HepG2 (cell line): ENCODE data around the gene NOSIP. TPM values are rescaled to one million over a fixed set of nuclear protein-coding genes. Genes with fewer than 3 reads are reported as not detected.
A peak's percentile ranks its signal among the peaks of the same experiment; 100 is the strongest.

Source experiments
- EHMT2 ChIP-seq: fragments of 200-600 bp; sonication (generic); IDR thresholded peaks from 2 replicates; pipeline ENCODE4 v1.7.0; 2017; ENCODE audit warnings: antibody characterized with exemption, low read depth, low read length, borderline replicate concordance
- FOXK1 ChIP-seq: sonication (generic); formaldehyde crosslinking; IDR thresholded peaks from 2 replicates; pipeline ENCODE4 v1.4.0; 2020; ENCODE audit warnings: low read depth, missing genetic modification reagents, borderline replicate concordance
- GATA4 ChIP-seq: sonication (generic); IDR thresholded peaks from 2 replicates; pipeline ENCODE4 v1.6.1; 2016; ENCODE audit warnings: antibody characterized with exemption, low read depth, borderline replicate concordance
- GFI1 ChIP-seq: sonication (generic); formaldehyde crosslinking; IDR thresholded peaks from 2 replicates; pipeline ENCODE4 v1.5.0; 2020; ENCODE audit warnings: missing genetic modification reagents, mild to moderate bottlenecking, borderline replicate concordance
- GLI4 ChIP-seq: sonication (generic); formaldehyde crosslinking; IDR thresholded peaks from 2 replicates; pipeline ENCODE4 v1.5.1; 2020; ENCODE audit warnings: missing genetic modification reagents, mild to moderate bottlenecking, moderate library complexity, borderline replicate concordance
- HOXA3 ChIP-seq: sonication (generic); formaldehyde crosslinking; IDR thresholded peaks from 2 replicates; pipeline ENCODE4 v1.5.0; 2020; ENCODE audit warnings: missing genetic modification reagents
- KDM5A ChIP-seq: fragments of 200-600 bp; sonication (generic); IDR thresholded peaks from 2 replicates; pipeline ENCODE4 v1.7.0; 2018; ENCODE audit warnings: antibody characterized with exemption, mild to moderate bottlenecking, low read length, borderline replicate concordance
- NFKB2 ChIP-seq: sonication (generic); formaldehyde crosslinking; IDR thresholded peaks from 2 replicates; pipeline ENCODE4 v1.4.0; 2020; ENCODE audit warnings: missing genetic modification reagents, borderline replicate concordance
- PAX8 ChIP-seq: sonication (generic); formaldehyde crosslinking; IDR thresholded peaks from 2 replicates; pipeline ENCODE4 v1.8.0; 2022; ENCODE audit warnings: mild to moderate bottlenecking, missing genetic modification reagents, borderline replicate concordance
- ZNF160 ChIP-seq: sonication (generic); formaldehyde crosslinking; IDR thresholded peaks from 2 replicates; pipeline ENCODE4 v1.8.0; 2022; ENCODE audit warnings: mild to moderate bottlenecking, inconsistent platforms, missing genetic modification reagents
- ZNF230 ChIP-seq: sonication (generic); formaldehyde crosslinking; IDR thresholded peaks from 2 replicates; pipeline ENCODE4 v1.4.0; 2020; ENCODE audit warnings: mild to moderate bottlenecking, missing genetic modification reagents
- ZNF333 ChIP-seq: sonication (generic); formaldehyde crosslinking; IDR thresholded peaks from 2 replicates; pipeline ENCODE4 v1.4.0; 2020; ENCODE audit warnings: mild to moderate bottlenecking, missing genetic modification reagents, borderline replicate concordance
- ZNF557 ChIP-seq: sonication (generic); formaldehyde crosslinking; IDR thresholded peaks from 2 replicates; pipeline ENCODE4 v1.4.0; 2020; ENCODE audit warnings: missing genetic modification reagents
- ZNF776 ChIP-seq: sonication (generic); formaldehyde crosslinking; IDR thresholded peaks from 2 replicates; pipeline ENCODE4 v1.4.0; 2020; ENCODE audit warnings: mild to moderate bottlenecking, missing genetic modification reagents
- ZNF777 ChIP-seq: sonication (generic); formaldehyde crosslinking; IDR thresholded peaks from 2 replicates; pipeline ENCODE4 v1.4.0; 2020; ENCODE audit warnings: missing genetic modification reagents
- ZNF891 ChIP-seq: sonication (generic); formaldehyde crosslinking; IDR thresholded peaks from 2 replicates; pipeline ENCODE4 v1.5.0; 2020; ENCODE audit warnings: mild to moderate bottlenecking, missing genetic modification reagents
- polyA plus RNA-seq, 8 experiments: library from polyadenylated mRNA; depleted of rRNA in 3 of 8; stranded (reverse) in 7 of 8; unstranded in 1 of 8; fragments of >200 nt; fragmentation: Illumina TruSeq in 4 of 8; extraction: Trizol in 4 of 8; gene quantifications; 2 replicates each; pipeline versions ENCODE4 v1.2.1 to v1.2.3, GENCODE V29; 2011 to 2016; ENCODE audit warnings: low read depth in 4 of 8, missing spikeins in 1 of 8, mixed read lengths in 1 of 8; ENCODE audit not compliant: insufficient read depth in 1 of 8
- total RNA-seq, 5 experiments: library from RNA; depleted of rRNA; stranded (reverse); fragments of >200 nt; fragmentation: Illumina TruSeq; extraction: Trizol; gene quantifications; 2 replicates each; pipeline ENCODE4 v1.2.3, GENCODE V29; 2016; ENCODE audit warnings: low read depth in 1 of 5
- TF ChIP-seq, protein P1 (sequence below): sonication (generic); formaldehyde crosslinking; IDR thresholded peaks from 2 replicates; pipeline ENCODE4 v1.8.0; 2023; ENCODE audit warnings: mild to moderate bottlenecking, missing genetic modification reagents
- TF ChIP-seq, protein P2 (sequence below): sonication (generic); formaldehyde crosslinking; IDR thresholded peaks from 2 replicates; pipeline ENCODE4 v1.8.0; 2022; ENCODE audit warnings: mild to moderate bottlenecking, missing genetic modification reagents
- TF ChIP-seq, protein P3 (sequence below): sonication (generic); formaldehyde crosslinking; IDR thresholded peaks from 2 replicates; pipeline ENCODE4 v1.4.0; 2020; ENCODE audit warnings: missing genetic modification reagents
- TF ChIP-seq, protein P4 (sequence below): sonication (generic); formaldehyde crosslinking; IDR thresholded peaks from 2 replicates; pipeline ENCODE4 v1.8.0; 2022; ENCODE audit warnings: mild to moderate bottlenecking, missing genetic modification reagents, moderate library complexity
- TF ChIP-seq, protein P5 (sequence below): IDR thresholded peaks from 2 replicates; pipeline ENCODE4 v1.6.1; 2012; ENCODE audit warnings: low read depth, low read length, improper control_type of control experiment

NOSIP gene
- total and polyA plus RNA-seq, 2 of the 13 experiments (the other 11 are each of a cell fraction or from before 2014, with no cell fraction given), result 54.3 to 78.0 TPM

DNA sequence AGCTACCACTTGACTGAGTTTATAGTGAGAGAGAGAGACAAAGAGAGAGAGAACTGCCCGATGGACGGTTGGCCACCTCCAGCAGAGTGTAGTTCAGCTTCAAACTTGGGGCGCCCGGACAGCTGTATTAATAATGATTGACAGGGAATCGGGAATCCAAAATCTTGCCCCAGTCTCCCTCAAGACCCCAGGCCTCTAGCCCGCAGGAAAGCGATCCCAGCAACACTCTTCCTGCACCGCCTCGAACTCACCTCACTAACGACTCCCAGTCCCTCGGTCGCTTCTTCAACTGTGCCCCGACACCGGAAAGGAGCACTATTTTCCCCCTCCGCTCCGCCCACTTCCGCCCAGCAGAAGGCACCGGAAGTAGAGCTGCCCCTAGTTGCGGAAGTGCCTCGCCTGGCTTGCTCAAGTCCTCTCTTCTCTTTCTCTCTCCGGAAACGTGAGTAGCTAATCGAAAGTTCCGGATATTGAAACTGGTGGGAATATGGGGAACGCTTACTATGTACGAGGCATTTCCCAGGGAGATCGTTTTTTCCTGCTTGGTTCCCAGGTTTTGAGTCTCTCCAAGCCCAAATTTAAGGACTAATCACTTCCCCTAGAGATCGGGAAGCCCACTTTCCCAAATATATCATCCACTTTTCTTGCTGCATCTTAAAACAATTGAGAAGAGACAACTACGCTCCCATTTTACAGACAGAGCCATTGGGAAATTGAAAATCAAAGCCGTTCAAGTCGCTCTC lies at the start of gene NOSIP (continued):
- TF ChIP-seq PAX8 (0 out of 2 replicates have a peak, but pooled peaks have one; percentile 48), KDM5A (peak; percentile 90), ZNF160 (no peak), ZNF776 (no peak), GATA4 (peak; percentile 82; the same call in 1 of the 2 replicates), GFI1 (CRISPR knock-in tag) (0 out of 2 replicates have a peak, but pooled peaks have one; percentile 51), ZNF557 (CRISPR knock-in tag) (no peak), ZNF333 (no peak), HOXA3 (CRISPR knock-in tag) (peak; percentile 91), FOXK1 (peak; percentile 95), NFKB2 (CRISPR knock-in tag) (peak; percentile 46; the same call in 1 of the 2 replicates), ZNF230 (CRISPR knock-in tag) (0 out of 2 replicates have a peak, but pooled peaks have one; percentile 26), EHMT2 (no peak), ZNF891 (no peak; the same call in 1 of the 2 replicates), GLI4 (CRISPR knock-in tag) (no peak), ZNF777 (no peak)
- TF ChIP-seq, protein P1, sequence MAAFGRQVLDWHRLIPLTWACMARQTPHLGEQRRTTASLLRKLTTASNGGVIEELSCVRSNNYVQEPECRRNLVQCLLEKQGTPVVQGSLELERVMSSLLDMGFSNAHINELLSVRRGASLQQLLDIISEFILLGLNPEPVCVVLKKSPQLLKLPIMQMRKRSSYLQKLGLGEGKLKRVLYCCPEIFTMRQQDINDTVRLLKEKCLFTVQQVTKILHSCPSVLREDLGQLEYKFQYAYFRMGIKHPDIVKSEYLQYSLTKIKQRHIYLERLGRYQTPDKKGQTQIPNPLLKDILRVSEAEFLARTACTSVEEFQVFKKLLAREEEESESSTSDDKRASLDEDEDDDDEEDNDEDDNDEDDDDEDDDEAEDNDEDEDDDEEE (CRISPR knock-in tag), result no peak
- TF ChIP-seq, protein P2, sequence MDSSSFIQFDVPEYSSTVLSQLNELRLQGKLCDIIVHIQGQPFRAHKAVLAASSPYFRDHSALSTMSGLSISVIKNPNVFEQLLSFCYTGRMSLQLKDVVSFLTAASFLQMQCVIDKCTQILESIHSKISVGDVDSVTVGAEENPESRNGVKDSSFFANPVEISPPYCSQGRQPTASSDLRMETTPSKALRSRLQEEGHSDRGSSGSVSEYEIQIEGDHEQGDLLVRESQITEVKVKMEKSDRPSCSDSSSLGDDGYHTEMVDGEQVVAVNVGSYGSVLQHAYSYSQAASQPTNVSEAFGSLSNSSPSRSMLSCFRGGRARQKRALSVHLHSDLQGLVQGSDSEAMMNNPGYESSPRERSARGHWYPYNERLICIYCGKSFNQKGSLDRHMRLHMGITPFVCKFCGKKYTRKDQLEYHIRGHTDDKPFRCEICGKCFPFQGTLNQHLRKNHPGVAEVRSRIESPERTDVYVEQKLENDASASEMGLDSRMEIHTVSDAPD (CRISPR knock-in tag), result no peak
- TF ChIP-seq, protein P3, sequence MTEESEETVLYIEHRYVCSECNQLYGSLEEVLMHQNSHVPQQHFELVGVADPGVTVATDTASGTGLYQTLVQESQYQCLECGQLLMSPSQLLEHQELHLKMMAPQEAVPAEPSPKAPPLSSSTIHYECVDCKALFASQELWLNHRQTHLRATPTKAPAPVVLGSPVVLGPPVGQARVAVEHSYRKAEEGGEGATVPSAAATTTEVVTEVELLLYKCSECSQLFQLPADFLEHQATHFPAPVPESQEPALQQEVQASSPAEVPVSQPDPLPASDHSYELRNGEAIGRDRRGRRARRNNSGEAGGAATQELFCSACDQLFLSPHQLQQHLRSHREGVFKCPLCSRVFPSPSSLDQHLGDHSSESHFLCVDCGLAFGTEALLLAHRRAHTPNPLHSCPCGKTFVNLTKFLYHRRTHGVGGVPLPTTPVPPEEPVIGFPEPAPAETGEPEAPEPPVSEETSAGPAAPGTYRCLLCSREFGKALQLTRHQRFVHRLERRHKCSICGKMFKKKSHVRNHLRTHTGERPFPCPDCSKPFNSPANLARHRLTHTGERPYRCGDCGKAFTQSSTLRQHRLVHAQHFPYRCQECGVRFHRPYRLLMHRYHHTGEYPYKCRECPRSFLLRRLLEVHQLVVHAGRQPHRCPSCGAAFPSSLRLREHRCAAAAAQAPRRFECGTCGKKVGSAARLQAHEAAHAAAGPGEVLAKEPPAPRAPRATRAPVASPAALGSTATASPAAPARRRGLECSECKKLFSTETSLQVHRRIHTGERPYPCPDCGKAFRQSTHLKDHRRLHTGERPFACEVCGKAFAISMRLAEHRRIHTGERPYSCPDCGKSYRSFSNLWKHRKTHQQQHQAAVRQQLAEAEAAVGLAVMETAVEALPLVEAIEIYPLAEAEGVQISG (CRISPR knock-in tag), result peak; percentile 96
- TF ChIP-seq, protein P4, sequence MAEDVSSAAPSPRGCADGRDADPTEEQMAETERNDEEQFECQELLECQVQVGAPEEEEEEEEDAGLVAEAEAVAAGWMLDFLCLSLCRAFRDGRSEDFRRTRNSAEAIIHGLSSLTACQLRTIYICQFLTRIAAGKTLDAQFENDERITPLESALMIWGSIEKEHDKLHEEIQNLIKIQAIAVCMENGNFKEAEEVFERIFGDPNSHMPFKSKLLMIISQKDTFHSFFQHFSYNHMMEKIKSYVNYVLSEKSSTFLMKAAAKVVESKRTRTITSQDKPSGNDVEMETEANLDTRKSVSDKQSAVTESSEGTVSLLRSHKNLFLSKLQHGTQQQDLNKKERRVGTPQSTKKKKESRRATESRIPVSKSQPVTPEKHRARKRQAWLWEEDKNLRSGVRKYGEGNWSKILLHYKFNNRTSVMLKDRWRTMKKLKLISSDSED (CRISPR knock-in tag), result no peak
- TF ChIP-seq, protein P5, sequence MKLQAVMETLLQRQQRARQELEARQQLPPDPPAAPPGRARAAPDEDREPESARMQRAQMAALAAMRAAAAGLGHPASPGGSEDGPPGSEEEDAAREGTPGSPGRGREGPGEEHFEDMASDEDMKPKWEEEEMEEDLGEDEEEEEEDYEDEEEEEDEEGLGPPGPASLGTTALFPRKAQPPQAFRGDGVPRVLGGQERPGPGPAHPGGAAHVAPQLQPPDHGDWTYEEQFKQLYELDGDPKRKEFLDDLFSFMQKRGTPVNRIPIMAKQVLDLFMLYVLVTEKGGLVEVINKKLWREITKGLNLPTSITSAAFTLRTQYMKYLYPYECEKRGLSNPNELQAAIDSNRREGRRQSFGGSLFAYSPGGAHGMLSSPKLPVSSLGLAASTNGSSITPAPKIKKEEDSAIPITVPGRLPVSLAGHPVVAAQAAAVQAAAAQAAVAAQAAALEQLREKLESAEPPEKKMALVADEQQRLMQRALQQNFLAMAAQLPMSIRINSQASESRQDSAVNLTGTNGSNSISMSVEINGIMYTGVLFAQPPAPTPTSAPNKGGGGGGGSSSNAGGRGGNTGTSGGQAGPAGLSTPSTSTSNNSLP, result no peak
